ENCODE measurements around the gene GADD45A. TPM values are rescaled to one million over a fixed set of nuclear protein-coding genes. Genes with fewer than 3 reads are reported as not detected.

The GADD45A gene
- total and polyA plus RNA-seq, 9 of the 15 experiments (the other 6 are each of a cell fraction or from before 2014, with no cell fraction given), result 21.3 to 156 (median 62.1) TPM

- Histone ChIP-seq H3K4me3 (no peak overlapping the region), H3K79me2 (ENCODE audit: control insufficient read depth, insufficient read depth, low read length) (no peaks in the 10 kb centered on the region), H3K4me2 (ENCODE audit: insufficient read depth, low read length) (no peak overlapping the region), H3K9ac (ENCODE audit: insufficient read depth in 1 of 2, low read depth in 2 of 2, low read length in 2 of 2) (no peak overlapping the region), H3K36me3 (ENCODE audit: control insufficient read depth, insufficient read depth, low read length) (no peaks in the 10 kb centered on the region), H4K20me1 (replicated peaks; ENCODE audit: control insufficient read depth, insufficient read depth, low read length) (no peaks in the 10 kb centered on the region), H3K9me3 (replicated peaks; ENCODE audit: control insufficient read depth, insufficient read depth, low read depth, low read length) (no peaks in the 10 kb centered on the region), H3K27ac (ENCODE audit: extremely low read depth, low read depth, low read length) (no peak overlapping the region), H3K9me1 (ENCODE audit: control insufficient read depth, insufficient read depth, low read length) (no peaks in the 10 kb centered on the region), H2AFZ (ENCODE audit: low read depth, low read length) (no peak overlapping the region), H3K4me1 (replicated peaks in 1 of 2; ENCODE audit: control insufficient read depth in 2 of 2, insufficient read depth in 2 of 2, low read length in 2 of 2) (peaks cover 3 to 9% of the 10 kb centered on the region in 2 experiments; a peak in 2 of 5 replicates), H3K27me3 (ENCODE audit: control insufficient read depth in 2 of 2, insufficient read depth in 2 of 2, low read length in 2 of 2) (no peaks in the 10 kb centered on the region)
- no peak for ATAC-seq
- POLR2A ChIA-PET, result interaction anchor here (0.6 to 1.8 kb wide), 3 partner anchors 8 to 241 kb away, joined by 3 to 7 read pairs (median 5); partner anchors contain the start of gene GADD45A
- intact Hi-C loops (cut with micrococcal nuclease), result no loop called here
- no peak for DNase-seq (ENCODE audit: extremely low read depth in 1 of 4, low spot score in 3 of 4)
- no TSS peak for BruUV-seq (replicated peaks)
- in situ Hi-C loops (cut with MboI), result no loop called here
- 92% methylated on average over 2 of the region's 2 CpGs for WGBS (ENCODE audit: insufficient coverage, low coverage, missing lambda C conversion rate)
- FAIRE-seq, result no peak
- TF ChIP-seq, protein P1, sequence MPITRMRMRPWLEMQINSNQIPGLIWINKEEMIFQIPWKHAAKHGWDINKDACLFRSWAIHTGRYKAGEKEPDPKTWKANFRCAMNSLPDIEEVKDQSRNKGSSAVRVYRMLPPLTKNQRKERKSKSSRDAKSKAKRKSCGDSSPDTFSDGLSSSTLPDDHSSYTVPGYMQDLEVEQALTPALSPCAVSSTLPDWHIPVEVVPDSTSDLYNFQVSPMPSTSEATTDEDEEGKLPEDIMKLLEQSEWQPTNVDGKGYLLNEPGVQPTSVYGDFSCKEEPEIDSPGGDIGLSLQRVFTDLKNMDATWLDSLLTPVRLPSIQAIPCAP (CRISPR knock-in tag; IDR thresholded peaks at IDR 0.05; ENCODE audit: borderline replicate concordance), result no peak
- no peak for TF ChIP-seq GATA2 (CRISPR knock-in tag; IDR thresholded peaks at IDR 0.05)
- no peak for TF ChIP-seq ZNF766 (CRISPR knock-in tag; conservative IDR thresholded peaks at IDR 0.05)
- no peak for TF ChIP-seq ESRRB (CRISPR knock-in tag; IDR thresholded peaks at IDR 0.05; ENCODE audit: borderline replicate concordance)
- no peak for TF ChIP-seq ZNF133 (CRISPR knock-in tag; IDR thresholded peaks at IDR 0.05)
- TF ChIP-seq ZNF24 (IDR thresholded peaks at IDR 0.05), result no peak
- TF ChIP-seq, protein P2, sequence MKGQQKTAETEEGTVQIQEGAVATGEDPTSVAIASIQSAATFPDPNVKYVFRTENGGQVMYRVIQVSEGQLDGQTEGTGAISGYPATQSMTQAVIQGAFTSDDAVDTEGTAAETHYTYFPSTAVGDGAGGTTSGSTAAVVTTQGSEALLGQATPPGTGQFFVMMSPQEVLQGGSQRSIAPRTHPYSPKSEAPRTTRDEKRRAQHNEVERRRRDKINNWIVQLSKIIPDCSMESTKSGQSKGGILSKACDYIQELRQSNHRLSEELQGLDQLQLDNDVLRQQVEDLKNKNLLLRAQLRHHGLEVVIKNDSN (CRISPR knock-in tag; IDR thresholded peaks at IDR 0.05), result no peak
- no peak for TF ChIP-seq STAG1 (CRISPR knock-in tag; IDR thresholded peaks at IDR 0.05; ENCODE audit: borderline replicate concordance)
- TF ChIP-seq, protein P3, sequence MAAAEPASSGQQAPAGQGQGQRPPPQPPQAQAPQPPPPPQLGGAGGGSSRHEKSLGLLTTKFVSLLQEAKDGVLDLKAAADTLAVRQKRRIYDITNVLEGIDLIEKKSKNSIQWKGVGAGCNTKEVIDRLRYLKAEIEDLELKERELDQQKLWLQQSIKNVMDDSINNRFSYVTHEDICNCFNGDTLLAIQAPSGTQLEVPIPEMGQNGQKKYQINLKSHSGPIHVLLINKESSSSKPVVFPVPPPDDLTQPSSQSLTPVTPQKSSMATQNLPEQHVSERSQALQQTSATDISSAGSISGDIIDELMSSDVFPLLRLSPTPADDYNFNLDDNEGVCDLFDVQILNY (CRISPR knock-in tag; IDR thresholded peaks at IDR 0.05), result no peak
- no peak for TF ChIP-seq SMARCB1 (IDR thresholded peaks at IDR 0.05; ENCODE audit: insufficient read length, low read depth)
- TF ChIP-seq SLC30A9 (CRISPR knock-in tag; IDR thresholded peaks at IDR 0.05), result no peak
- CTCF ChIA-PET (ENCODE audit: low intra/inter-chr PET ratio), result no interaction called here
Observed at GRCh38 chr1:67676287-67676686, 8.7 kb upstream of the GADD45A start.
